GM11168 (cell line): ENCODE measurements around the gene IQSEC1.

Experiments used
- in situ Hi-C: fragments of 300-500 bp; cut with MboI; formaldehyde crosslinking; loops from one replicate; pipeline ENCODE4 v1.12.0; 2022; ENCODE audit warnings: low sequenced_read_pairs; ENCODE audit not compliant: unreplicated experiment

IQSEC1 gene

GRCh38 chr3:13072239-13072599, 1.0 kb downstream of the IQSEC1 start:
- in situ Hi-C loops = no loop called here

- in situ Hi-C loops = no loop called here
Observed at GRCh38 chr3:13071695-13072094, 1.5 kb downstream of the IQSEC1 start.

GRCh38 chr3:13070391-13071070, 2.7 kb downstream of the IQSEC1 start:
- in situ Hi-C loops = no loop called here

- in situ Hi-C loops = no loop called here
Observed at GRCh38 chr3:13069495-13069894, 3.7 kb downstream of the IQSEC1 start.

GRCh38 chr3:13068269-13069010, 4.8 kb downstream of the IQSEC1 start:
- in situ Hi-C loops = no loop called here

- in situ Hi-C loops = no loop called here
Observed at GRCh38 chr3:13067778-13068177, 5.5 kb downstream of the IQSEC1 start.

- in situ Hi-C loops = no loop called here
Observed at GRCh38 chr3:13066834-13067233, 6.4 kb downstream of the IQSEC1 start.

- in situ Hi-C loops = no loop called here
Observed at GRCh38 chr3:13066236-13066635, 7.0 kb downstream of the IQSEC1 start.

GRCh38 chr3:13065727-13066126, 7.5 kb downstream of the IQSEC1 start:
- in situ Hi-C loops = no loop called here

- in situ Hi-C loops = no loop called here
Observed at GRCh38 chr3:13064964-13065363, 8.3 kb downstream of the IQSEC1 start.

GRCh38 chr3:13064159-13064868, 8.9 kb downstream of the IQSEC1 start:
- in situ Hi-C loops = no loop called here

GRCh38 chr3:13063225-13063624, 10.0 kb downstream of the IQSEC1 start:
- in situ Hi-C loops = no loop called here

GRCh38 chr3:13062647-13063046, 10.6 kb downstream of the IQSEC1 start:
- in situ Hi-C loops = no loop called here

GRCh38 chr3:13060341-13060910, 12.8 kb downstream of the IQSEC1 start:
- in situ Hi-C loops = no loop called here

GRCh38 chr3:13058346-13059120, 14.7 kb downstream of the IQSEC1 start:
- in situ Hi-C loops = no loop called here

GRCh38 chr3:13057282-13058040, 15.8 kb downstream of the IQSEC1 start:
- in situ Hi-C loops = no loop called here

- in situ Hi-C loops = no loop called here
Observed at GRCh38 chr3:13055634-13056033, 17.6 kb downstream of the IQSEC1 start.

GRCh38 chr3:13054341-13055285, 18.6 kb downstream of the IQSEC1 start:
- in situ Hi-C loops = no loop called here
